BJ (cell line): ENCODE data around the gene RNF150. TPM values are rescaled to one million over a fixed set of nuclear protein-coding genes. Genes with fewer than 3 reads are reported as not detected.

Experiments used
- CTCF ChIA-PET: fragments of 350-600 bp; formaldehyde crosslinking; extraction: SDS; loops from one replicate; lab custom pipeline; 2021; ENCODE audit warnings: antibody characterized with exemption, inconsistent platforms; lab: Yijun Ruan, JAX
- POLR2A ChIA-PET: fragments of 300-600 bp; sonication (Branson Sonifier 250); formaldehyde crosslinking; extraction: SDS; loops from one replicate; lab custom pipeline; 2021; ENCODE audit warnings: antibody characterized with exemption; lab: Charles Lee
- DNase-seq: peaks from one replicate; pipeline ENCODE4 v3.0.0-alpha.2; 2011; ENCODE audit warnings: low read depth
- H3K27me3 ChIP-seq: 2 replicates; pipeline ENCODE4 v1.6.0; 2011; ENCODE audit warnings: low read length; ENCODE audit not compliant: control insufficient read depth, insufficient read depth
- H3K36me3 ChIP-seq: 2 replicates; pipeline ENCODE4 v1.5.1; 2011; ENCODE audit warnings: low read length; ENCODE audit not compliant: control insufficient read depth, insufficient read depth
- H3K4me3 ChIP-seq: 2 replicates; pipeline ENCODE4 v1.5.1; 2011; ENCODE audit warnings: low read depth, mild to moderate bottlenecking, control low read depth, low read length
- polyA plus RNA-seq: library from polyadenylated mRNA; depleted of rRNA; stranded (reverse); fragments of >200 nt; gene quantifications from 2 replicates; pipeline ENCODE4 v1.2.3, GENCODE V29; 2011
- TF ChIP-seq, protein P1 (sequence below): IDR thresholded peaks from 2 replicates; pipeline ENCODE4 v1.5.1; 2011; ENCODE audit warnings: low read depth, mild to moderate bottlenecking, control low read depth, inconsistent platforms, low read length, moderate library complexity; ENCODE audit not compliant: insufficient read depth

RNF150 gene
- polyA plus RNA-seq, 1 experiment = 47.7 TPM

- ChIA-PET CTCF (no interaction called here), POLR2A (no interaction called here)
- Histone ChIP-seq H3K36me3 (no peaks in the 10 kb centered on the region), H3K4me3 (no peak overlapping the region), H3K27me3 (no peaks in the 10 kb centered on the region)
- DNase-seq = no peak
- TF ChIP-seq, protein P1, sequence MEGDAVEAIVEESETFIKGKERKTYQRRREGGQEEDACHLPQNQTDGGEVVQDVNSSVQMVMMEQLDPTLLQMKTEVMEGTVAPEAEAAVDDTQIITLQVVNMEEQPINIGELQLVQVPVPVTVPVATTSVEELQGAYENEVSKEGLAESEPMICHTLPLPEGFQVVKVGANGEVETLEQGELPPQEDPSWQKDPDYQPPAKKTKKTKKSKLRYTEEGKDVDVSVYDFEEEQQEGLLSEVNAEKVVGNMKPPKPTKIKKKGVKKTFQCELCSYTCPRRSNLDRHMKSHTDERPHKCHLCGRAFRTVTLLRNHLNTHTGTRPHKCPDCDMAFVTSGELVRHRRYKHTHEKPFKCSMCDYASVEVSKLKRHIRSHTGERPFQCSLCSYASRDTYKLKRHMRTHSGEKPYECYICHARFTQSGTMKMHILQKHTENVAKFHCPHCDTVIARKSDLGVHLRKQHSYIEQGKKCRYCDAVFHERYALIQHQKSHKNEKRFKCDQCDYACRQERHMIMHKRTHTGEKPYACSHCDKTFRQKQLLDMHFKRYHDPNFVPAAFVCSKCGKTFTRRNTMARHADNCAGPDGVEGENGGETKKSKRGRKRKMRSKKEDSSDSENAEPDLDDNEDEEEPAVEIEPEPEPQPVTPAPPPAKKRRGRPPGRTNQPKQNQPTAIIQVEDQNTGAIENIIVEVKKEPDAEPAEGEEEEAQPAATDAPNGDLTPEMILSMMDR = no peak
Observed at GRCh38 chr4:141099326-141099725, 33.9 kb downstream of the RNF150 start.

DNA sequence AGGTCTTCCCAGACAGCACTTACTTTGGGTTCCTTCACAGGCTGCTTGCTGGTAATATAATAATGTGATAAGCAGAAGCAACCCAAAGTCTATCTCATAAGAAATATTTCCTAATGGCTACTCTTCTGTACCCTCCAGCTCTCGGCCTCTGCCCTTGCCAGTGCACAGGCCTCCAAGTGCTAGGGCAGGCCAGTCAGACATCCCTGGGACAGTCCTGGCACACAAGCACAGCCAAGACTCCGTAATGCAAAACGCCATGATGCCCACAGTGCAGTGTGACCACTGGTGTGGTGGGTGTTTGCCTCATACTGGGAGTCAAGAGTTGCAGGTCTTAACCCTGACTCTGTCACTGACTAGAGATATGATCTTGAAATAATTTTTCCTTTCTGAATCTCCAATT lies 35.1 kb downstream of the RNF150 start:
- ChIA-PET POLR2A (no interaction called here), CTCF (no interaction called here)
- Histone ChIP-seq H3K36me3 (no peaks in the 10 kb centered on the region), H3K27me3 (no peaks in the 10 kb centered on the region), H3K4me3 (no peak overlapping the region)
- no peak for DNase-seq
- TF ChIP-seq, protein P1 = no peak

DNA sequence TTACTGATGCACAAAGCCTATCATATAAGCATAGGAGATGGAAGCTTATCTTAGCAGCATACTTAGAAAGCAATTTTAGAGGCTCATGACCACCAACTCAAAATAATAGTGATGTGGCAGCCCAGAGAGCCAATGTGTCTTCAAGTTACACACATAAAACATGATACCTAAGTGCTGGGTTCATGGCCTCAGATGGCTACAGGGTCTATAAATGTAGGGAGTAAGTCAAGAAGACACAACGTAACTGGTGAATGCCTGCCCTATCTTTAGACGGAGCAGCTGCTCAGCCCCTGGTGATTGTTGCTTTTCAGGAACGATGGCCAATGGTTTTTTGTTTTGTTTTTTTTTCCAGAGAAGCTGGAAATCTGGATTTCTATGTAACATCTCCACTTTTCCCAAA lies 42.8 kb downstream of the RNF150 start:
- H3K36me3 ChIP-seq = no peaks in the 10 kb centered on the region
- ChIA-PET POLR2A (no interaction called here), CTCF (interaction anchor here (1.0 kb wide), 1 partner anchor 13 kb away, joined by 3 read pairs; no protein-coding TSS in a partner anchor)
- DNase-seq = no peak
- H3K4me3 ChIP-seq = no peak overlapping the region
- TF ChIP-seq, protein P1 = no peak
- H3K27me3 ChIP-seq = no peaks in the 10 kb centered on the region

- H3K27me3 ChIP-seq = no peaks in the 10 kb centered on the region
- TF ChIP-seq, protein P1 = no peak
- ChIA-PET CTCF (interaction anchor here (1.5 kb wide), 1 partner anchor 9 kb away, joined by 3 read pairs; no protein-coding TSS in a partner anchor), POLR2A (no interaction called here)
- DNase-seq = no peak
- H3K4me3 ChIP-seq = no peak overlapping the region
- no peaks in the 10 kb centered on the region for H3K36me3 ChIP-seq
Observed at GRCh38 chr4:141081921-141082395, 51.3 kb downstream of the RNF150 start.

- TF ChIP-seq, protein P1 = no peak
- POLR2A ChIA-PET = interaction anchor here (0.7 kb wide), 1 partner anchor 23 kb away, joined by 5 read pairs; no protein-coding TSS in a partner anchor
- Histone ChIP-seq H3K36me3 (no peaks in the 10 kb centered on the region), H3K27me3 (no peaks in the 10 kb centered on the region), H3K4me3 (no peak overlapping the region)
- DNase-seq = no peak
- CTCF ChIA-PET = no interaction called here
Observed at GRCh38 chr4:141080668-141081067, 52.6 kb downstream of the RNF150 start.
